Dedifferentiated amniotic fluid mesenchymal stem cell (primary cell): ENCODE measurements around the gene RNPS1.
A peak's percentile ranks its signal among the peaks of the same experiment; 100 is the strongest.

Experiments
- DNase-seq: peaks from one replicate; pipeline ENCODE4 v3.0.0-alpha.2; 2016; ENCODE audit errors: extremely low spot score

Gene RNPS1, protein sequence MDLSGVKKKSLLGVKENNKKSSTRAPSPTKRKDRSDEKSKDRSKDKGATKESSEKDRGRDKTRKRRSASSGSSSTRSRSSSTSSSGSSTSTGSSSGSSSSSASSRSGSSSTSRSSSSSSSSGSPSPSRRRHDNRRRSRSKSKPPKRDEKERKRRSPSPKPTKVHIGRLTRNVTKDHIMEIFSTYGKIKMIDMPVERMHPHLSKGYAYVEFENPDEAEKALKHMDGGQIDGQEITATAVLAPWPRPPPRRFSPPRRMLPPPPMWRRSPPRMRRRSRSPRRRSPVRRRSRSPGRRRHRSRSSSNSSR

DNA sequence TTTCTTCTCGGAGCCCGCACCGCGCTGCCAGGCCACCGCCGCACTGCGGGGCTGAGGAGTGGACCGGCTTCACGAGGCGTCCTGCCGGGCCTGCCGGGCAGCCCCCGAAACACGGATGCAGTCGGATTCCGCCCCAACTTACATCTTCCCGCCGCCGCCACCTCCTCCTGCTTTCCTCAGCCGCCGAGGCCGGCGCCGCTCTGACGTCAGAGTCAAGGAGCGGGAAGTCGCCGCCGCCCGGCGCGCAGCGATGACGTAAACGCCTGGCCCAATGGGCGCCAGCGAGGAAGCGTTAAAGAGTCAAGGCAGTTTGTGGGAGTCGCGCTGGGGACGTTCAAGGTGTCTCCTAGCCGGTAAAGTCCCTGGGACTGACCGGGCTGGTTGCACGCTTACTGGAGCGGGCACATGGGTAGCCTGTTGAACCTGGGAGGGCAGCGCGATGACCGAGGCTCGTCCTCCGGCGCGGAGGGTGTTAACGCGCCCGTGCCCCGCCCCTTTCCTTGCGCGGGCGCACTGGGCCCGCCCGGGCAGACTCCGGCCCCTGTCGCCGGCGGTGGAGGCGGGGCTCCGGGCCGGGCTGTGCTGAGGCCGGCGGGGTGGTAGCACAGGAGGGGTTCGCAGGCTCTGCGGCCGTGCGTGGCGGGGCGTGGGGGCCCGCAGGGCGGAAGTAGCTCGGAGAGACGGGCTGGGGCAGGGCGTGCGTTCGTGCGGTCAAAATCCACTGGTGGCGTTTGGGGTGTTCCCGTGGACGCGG lies at the start of gene RNPS1:
TSS of gene RNPS1 (minus strand) at position 214 of the 754 bp plus-strand sequence. CDS start 3,483 bp downstream, outside the sequence.
- DNase-seq, result peak; percentile 93

DNA sequence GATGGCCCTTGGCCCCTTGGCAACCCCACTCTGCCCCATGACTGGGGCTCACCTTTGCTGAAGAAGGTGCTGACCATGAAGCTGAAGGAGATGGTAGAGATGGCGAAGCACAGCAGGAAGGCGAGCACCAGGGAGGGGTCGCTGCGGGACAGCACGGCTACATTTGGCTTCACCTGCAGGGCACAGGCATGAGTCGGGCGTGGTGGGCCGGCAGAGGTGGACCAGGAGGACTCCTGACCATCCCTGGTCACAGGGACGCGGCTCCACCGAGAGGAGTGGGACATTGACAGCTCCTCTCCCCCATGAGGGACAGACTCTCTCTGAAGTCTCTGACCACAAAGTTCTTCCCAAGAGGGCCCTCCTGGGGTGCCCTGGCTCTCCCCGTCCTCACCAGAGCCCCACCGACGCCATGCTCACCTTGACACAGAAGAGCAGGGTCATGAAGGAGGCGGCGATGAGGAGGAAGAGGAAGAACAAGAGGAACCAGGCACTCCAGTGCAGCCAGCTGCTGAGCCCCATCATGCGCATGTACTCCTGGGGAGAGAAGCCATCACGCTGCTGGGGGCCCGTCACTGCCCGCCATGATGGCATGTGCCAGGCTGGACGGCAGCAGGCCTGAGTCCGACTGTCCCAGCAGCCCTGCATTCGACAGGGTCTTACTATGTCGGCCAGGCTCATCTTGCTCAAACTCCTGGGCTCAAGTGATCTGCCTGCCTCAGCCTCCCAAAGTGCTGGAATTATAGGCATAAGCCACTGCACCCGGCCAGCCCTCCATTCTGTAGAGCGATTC lies 49.5 kb upstream of the RNPS1 start:
- no peak for DNase-seq

DNA sequence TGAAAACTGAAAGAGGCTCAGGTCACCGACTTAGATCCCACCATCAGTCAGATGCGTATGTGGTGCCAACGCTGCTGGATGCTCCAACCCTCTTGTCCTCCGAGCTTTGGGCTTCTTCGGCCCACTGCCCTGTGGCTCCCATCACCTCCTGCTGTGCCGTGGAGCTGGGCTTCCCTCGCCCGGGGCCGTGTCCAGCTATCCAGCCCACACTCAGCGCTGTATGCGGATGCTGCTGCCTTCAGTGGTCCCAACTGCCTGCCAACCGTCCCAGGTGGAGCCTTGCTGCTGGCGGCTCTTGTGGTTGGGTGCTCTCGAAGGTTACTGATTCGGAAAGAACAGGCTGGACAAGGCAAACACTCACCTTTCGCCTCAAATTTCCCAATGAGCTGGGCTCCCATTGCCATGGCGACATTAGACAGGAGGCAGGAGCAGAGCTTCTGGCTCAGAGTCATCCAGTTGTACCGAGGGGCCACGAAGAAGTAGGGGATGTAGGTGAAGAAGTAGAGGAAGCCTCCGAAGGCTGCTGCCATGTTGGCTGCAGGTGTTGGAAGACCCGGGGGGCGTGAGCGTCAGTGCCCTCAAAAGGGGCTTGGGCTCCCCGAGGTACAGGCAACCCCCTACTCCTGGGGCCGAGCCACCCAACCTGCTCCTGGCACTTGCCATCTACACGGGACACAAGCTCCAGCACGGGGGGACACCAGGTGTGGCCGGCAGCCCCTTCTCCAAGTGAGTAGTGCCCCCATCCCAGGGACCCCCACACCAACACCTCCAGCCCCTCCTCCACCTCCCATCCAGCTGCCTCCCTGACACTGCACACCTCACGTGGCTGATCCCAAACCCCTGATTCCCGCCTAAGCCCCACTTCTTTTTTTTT lies 40.4 kb upstream of the RNPS1 start:
- DNase-seq, result no peak

GRCh38 chr16:2299915-2300192 lies 31.9 kb upstream of the RNPS1 start:
- DNase-seq, result no peak

DNA sequence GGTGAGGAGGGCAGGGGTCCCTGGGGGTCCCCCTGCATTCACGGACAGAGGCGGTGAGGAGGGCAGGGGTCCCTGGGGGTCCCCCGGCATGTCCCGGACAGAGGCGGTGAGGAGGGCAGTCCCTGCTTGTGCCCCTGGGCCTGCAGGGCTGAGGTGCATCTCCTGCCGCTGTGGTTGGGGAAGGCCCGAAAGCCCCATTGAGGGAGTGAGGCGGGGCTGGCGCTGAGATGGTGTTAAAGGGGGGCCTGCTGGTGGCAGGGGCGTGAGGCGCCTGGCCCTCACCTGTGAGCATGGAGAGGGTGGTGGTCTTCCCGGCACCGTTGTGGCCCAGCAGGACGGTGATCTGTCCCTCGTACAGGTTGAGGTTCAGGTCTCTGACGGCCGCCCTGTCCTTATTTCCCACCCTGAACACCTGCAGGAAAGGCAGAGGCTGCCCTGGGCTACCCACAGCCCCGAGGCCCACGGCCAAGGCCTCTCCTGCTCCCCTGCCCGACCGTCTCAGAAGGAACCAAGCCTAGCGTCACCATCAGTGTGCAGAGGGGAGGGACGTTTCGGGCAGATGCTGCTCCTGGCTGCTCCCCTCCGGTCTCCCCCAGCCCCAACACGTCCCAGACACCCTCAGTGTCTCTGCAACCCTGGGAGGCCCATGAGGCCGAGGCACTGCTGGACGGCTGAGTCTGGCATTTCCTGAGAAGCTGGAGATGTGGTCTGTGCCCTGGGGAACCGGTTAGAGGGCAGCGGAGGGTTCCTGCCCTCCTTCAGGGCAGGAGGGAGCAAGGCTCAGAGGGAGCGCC lies 31.4 kb upstream of the RNPS1 start:
- DNase-seq, result no peak

DNA sequence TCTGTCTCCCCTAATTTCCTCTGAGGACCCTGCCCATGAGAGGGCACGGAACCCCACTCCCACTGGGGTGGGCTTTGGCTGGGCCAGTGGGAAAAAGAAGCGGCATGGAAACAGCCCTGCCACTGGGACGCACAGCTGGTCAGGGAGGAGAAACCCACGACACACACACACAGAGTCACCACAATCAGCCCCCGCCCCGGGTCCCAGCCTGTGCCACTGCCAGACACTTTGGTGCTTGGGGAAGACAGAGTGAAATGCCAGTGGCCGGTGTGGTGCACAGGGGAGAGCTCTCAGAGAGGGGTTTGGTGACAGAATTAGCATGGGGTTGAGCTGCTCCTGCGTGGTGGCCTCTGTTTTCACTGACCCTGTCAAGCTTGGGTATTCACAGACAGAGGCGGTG lies 30.7 kb upstream of the RNPS1 start:
- DNase-seq, result no peak

GRCh38 chr16:2297506-2297860 lies 29.6 kb upstream of the RNPS1 start:
- DNase-seq, result no peak

GRCh38 chr16:2296661-2297505 lies 29.0 kb upstream of the RNPS1 start:
- no peak for DNase-seq

DNA sequence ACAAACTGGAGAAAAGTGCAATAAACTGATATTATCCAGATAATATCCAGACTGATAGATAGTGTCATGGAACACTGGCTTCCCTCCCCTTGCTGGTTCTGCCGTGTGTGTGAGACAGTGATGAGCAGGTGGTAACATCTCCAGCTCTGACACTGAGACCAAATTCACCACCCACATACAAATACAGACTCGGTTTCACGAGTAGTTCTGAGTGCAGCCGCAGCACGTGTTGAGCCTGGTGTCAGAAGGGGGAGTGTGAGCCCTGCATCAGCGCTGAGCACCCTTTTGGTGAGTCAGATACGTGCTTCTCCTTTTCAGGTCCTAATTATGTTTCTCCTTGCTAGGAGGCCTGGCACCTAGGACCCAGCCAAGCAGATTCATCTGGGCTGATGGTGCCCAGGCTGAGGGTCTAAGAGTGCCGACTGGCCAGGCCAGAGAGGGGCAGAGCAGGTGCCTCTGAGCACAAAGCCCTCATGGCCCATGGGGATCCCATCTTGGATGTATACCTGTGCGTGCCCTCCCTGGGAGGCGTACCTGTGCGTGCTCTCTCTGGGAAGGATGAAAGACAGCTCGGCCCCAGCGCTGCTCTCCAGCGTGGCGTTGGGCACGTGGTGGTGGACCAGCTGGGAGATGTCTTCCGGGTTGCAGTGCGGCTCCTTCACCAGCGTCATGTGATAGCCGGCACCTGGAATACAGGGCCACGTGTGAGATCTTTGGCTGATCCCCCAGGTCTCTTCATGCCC lies 27.3 kb upstream of the RNPS1 start:
- no peak for DNase-seq

DNA sequence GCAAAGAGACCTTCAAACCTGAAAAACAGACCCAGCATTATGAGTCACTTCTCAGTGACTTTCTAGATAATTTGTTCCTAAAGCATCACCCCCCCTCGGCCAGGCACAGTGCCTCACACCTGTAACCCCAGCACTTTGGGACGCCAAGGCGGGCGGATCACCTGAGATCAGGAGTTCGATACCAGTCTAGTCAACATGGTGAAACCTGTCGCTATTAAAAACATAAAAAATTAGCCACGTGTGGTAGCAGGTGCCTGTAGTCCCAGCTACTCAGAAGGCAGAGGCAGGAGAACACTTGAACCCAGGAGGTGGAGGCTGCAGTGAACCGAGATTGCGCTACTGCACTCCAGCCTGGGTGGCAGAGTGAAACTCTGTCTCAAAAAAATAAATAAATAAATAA lies 24.3 kb upstream of the RNPS1 start:
- no peak for DNase-seq

DNA sequence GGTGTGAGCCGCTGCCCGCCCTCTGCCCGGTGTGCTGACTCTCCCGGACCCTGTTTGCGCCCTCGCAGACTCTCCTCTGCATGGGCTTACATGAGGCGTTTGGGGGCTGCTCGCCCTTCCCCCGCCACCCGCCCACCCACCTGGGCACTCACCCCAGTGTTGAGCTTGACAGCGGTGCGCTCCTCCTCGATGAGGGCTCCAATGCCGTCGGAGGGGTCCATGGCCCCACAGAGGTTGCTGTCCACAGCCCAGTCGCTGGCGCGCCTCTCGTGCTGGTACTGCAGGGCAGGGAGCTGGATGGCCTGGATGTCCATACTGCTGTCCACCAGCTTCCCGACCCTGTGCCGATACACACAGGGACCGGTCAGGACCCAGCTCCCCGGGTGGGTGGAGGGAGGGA lies 21.4 kb upstream of the RNPS1 start:
- DNase-seq, result no peak

- DNase-seq, result no peak
Observed at GRCh38 chr16:2288726-2289125, 20.8 kb upstream of the RNPS1 start.

DNA sequence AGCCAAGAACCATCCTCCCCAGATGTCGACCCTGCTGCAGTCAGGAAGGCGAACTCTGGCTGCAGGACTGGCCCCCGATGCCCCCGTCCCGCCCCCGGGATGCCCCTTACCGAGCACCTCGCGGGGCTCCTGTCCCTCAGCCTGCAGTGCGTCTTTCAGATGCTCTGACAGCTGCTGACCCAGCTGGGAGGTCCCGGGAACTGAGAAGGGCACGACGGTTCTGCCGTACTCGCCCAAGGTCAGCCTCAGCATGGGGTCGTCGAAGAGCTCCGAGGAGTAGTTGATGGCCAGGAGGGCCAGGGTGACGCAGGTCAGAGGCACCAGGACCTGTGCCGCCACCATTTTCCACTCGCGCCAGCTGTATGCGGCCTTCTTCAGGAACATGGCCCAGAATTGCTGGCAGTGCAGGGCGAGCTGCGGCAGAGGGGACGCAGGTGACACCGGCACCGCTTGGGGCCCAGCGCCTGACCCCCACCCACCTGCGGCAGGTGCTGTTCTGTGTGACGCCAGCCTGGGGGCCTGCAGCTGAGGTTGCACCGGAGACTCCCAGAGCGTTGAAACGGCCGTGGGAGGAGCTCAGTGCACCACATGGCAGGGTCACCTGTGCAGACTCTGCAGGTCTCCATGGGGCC lies 20.1 kb upstream of the RNPS1 start:
- no peak for DNase-seq

GRCh38 chr16:2286550-2286949 lies 18.6 kb upstream of the RNPS1 start:
- no peak for DNase-seq

GRCh38 chr16:2285731-2286191 lies 17.8 kb upstream of the RNPS1 start:
- no peak for DNase-seq

- no peak for DNase-seq
Observed at GRCh38 chr16:2284797-2285576, 17.1 kb upstream of the RNPS1 start.

DNA sequence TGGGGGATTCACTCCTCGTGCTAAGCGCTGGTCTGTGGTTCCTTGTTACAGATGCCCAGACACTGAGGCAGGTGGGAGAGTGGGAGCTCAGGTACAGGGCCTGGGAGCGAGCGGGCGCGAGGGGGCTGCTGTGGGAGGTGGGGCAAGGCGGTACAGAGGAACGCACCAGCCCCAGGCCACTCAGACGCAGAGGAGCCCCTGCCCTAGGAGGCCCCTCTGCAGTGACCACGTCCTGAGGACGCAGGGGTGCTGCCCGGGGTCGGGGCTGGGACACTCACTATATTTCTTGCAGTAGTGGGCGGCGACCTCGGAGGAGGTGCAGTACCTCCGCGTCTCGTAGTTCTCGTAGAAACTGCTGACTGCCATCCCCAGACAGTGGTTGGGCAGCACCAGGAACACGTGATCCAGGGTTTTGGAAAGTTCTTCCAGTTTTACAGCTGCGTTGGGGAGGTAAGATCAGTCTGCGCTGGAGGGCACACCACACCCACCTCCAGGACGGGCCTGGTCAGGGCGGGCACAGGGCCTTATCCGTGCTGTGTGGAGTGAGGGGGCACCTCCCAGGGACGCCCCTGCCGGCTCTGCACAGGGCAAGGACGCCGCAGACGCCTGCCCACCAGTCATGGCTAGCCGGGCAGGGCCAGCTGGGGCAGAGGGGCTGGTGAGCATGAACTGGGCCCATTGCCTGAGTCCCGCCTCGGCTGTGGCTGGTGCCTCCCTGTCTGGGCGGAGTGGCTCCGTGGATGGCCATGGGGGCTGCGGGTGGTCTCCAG lies 16.3 kb upstream of the RNPS1 start:
- DNase-seq, result no peak
